Suprapubic skin (tissue), 4 donors: Measurements from ENCODE around the gene ATAD5.

Experiments used
- EP300 ChIP-seq: sonication (generic); formaldehyde crosslinking; IDR thresholded peaks from one replicate; pipeline ENCODE4 v1.6.1; 2017; ENCODE audit warnings: antibody characterized with exemption
- POLR2A ChIP-seq, 2 donors: fragments of 450-650 bp; IDR thresholded peaks; one replicate each; pipeline ENCODE4 v1.6.1; 2017; ENCODE audit warnings: antibody characterized with exemption in 2 of 2, mild to moderate bottlenecking in 2 of 2, moderate library complexity in 2 of 2
- POLR2AphosphoS5 ChIP-seq, 3 donors: sonication (generic); formaldehyde crosslinking; IDR thresholded peaks; one replicate each; pipeline ENCODE4 v1.6.1; 2017; ENCODE audit warnings: antibody characterized with exemption in 3 of 3
- TF ChIP-seq, protein P1 (sequence below), 2 donors: fragments of 200-600 bp in 1 of 2; fragments of 450-650 bp in 1 of 2; sonication (generic) in 1 of 2; IDR thresholded peaks; one replicate each; pipeline ENCODE4 v1.5.1; 2016 to 2019; ENCODE audit warnings: antibody characterized with exemption in 2 of 2, mild to moderate bottlenecking in 1 of 2, moderate library complexity in 1 of 2

DNA sequence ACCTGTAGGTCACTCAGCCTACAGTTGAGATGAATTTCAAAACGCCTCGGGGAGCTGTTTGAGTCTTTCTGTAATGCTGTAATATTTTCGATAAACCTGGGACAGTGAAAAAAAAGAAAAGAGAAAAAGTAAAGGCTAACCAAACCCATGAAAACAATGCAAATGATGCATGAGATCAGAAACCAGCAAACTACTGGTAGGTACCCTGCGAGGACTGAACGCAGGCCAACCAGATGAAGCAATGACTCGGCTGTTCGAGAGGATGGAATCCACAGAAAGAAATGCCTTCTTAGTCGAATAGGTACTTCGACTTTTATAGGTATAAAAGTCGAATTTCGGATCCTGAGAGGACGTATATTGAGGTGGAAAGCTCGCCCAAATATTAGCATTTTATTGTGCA lies 509 bp upstream of the ATAD5 start:
- TF ChIP-seq, protein P1, sequence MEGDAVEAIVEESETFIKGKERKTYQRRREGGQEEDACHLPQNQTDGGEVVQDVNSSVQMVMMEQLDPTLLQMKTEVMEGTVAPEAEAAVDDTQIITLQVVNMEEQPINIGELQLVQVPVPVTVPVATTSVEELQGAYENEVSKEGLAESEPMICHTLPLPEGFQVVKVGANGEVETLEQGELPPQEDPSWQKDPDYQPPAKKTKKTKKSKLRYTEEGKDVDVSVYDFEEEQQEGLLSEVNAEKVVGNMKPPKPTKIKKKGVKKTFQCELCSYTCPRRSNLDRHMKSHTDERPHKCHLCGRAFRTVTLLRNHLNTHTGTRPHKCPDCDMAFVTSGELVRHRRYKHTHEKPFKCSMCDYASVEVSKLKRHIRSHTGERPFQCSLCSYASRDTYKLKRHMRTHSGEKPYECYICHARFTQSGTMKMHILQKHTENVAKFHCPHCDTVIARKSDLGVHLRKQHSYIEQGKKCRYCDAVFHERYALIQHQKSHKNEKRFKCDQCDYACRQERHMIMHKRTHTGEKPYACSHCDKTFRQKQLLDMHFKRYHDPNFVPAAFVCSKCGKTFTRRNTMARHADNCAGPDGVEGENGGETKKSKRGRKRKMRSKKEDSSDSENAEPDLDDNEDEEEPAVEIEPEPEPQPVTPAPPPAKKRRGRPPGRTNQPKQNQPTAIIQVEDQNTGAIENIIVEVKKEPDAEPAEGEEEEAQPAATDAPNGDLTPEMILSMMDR (IDR thresholded peaks at IDR 0.05): no peak
- TF ChIP-seq POLR2A (IDR thresholded peaks at IDR 0.05) (no peak), POLR2AphosphoS5 (IDR thresholded peaks at IDR 0.05) (no peak), EP300 (no peak)
